Mesendoderm (in vitro differentiated cells): ENCODE data around the gene SIGLEC8.
A peak's percentile ranks its signal among the peaks of the same experiment; 100 is the strongest.
"Not testable (repeated sequence)": the region's sequence is repeated elsewhere in the genome, so short reads cannot be mapped to it uniquely, and the experiment has no call there.

ENCODE experiments used
- DNase-seq: peaks from one replicate; pipeline ENCODE4 v3.0.0; 2013
- H2AK5ac ChIP-seq: 2 replicates; pipeline ENCODE4 v1.6.1; 2013; ENCODE audit warnings: low read length, inconsistent platforms
- H2BK120ac ChIP-seq: 2 replicates; pipeline ENCODE4 v1.6.1; 2013; ENCODE audit warnings: low read depth, mild to moderate bottlenecking, low read length, moderate library complexity, mixed read lengths
- H2BK15ac ChIP-seq: replicated peaks from 2 replicates; pipeline ENCODE4 v1.6.1; 2013; ENCODE audit warnings: low read depth, mild to moderate bottlenecking, moderate library complexity
- H2BK5ac ChIP-seq: 2 replicates; pipeline ENCODE4 v1.6.1; 2013; ENCODE audit warnings: low read length, inconsistent platforms
- H3K18ac ChIP-seq: 2 replicates; pipeline ENCODE4 v1.6.1; 2013; ENCODE audit warnings: mild to moderate bottlenecking, low read length, mixed read lengths
- H3K23ac ChIP-seq: one replicate; pipeline ENCODE4 v1.6.1; 2013; ENCODE audit warnings: low read length
- H3K27ac ChIP-seq: 2 replicates; pipeline ENCODE4 v1.5.1; 2013; ENCODE audit warnings: low read depth, mild to moderate bottlenecking, inconsistent platforms, low read length, moderate library complexity
- H3K27me3 ChIP-seq: 2 replicates; pipeline ENCODE4 v1.6.1; 2013; ENCODE audit warnings: low read length, control low read depth, mild to moderate bottlenecking, inconsistent platforms; ENCODE audit not compliant: insufficient read depth, poor library complexity
- H3K36me3 ChIP-seq: 2 replicates; pipeline ENCODE4 v1.6.1; 2013; ENCODE audit warnings: low read length, inconsistent platforms; ENCODE audit not compliant: control insufficient read depth, insufficient read depth
- H3K4ac ChIP-seq: one replicate; pipeline ENCODE4 v1.6.1; 2013; ENCODE audit warnings: low read depth, mild to moderate bottlenecking, low read length, moderate library complexity
- H3K4me1 ChIP-seq: 2 replicates; pipeline ENCODE4 v1.6.1; 2013; ENCODE audit warnings: low read depth, low read length, inconsistent platforms; ENCODE audit not compliant: control insufficient read depth
- H3K4me2 ChIP-seq: 2 replicates; pipeline ENCODE4 v1.6.1; 2013; ENCODE audit warnings: low read length
- H3K4me3 ChIP-seq: 2 replicates; pipeline ENCODE4 v1.5.1; 2013; ENCODE audit warnings: mild to moderate bottlenecking, low read length
- H3K56ac ChIP-seq: one replicate; pipeline ENCODE4 v1.6.1; 2013; ENCODE audit warnings: low read length
- H3K79me1 ChIP-seq: 2 replicates; pipeline ENCODE4 v1.6.1; 2013; ENCODE audit warnings: low read length, inconsistent platforms
- H3K79me2 ChIP-seq: 2 replicates; pipeline ENCODE4 v1.6.1; 2013; ENCODE audit warnings: mild to moderate bottlenecking, low read length; ENCODE audit not compliant: control insufficient read depth, insufficient read depth
- H3K9ac ChIP-seq: 2 replicates; pipeline ENCODE4 v1.6.1; 2013; ENCODE audit warnings: low read length, inconsistent platforms
- H4K5ac ChIP-seq: one replicate; pipeline ENCODE4 v1.6.1; 2013; ENCODE audit warnings: low read length
- H4K8ac ChIP-seq: one replicate; pipeline ENCODE4 v1.6.1; 2013; ENCODE audit warnings: low read depth, mild to moderate bottlenecking, control low read depth, low read length, moderate library complexity
- WGBS: extraction: QIAGEN DNeasy Blood & Tissue Kit; methylation state at CpG from one replicate; pipeline ENCODE4 v1.1.7; 2013; ENCODE audit warnings: low lambda C conversion rate, missing lambda C conversion rate; ENCODE audit not compliant: insufficient coverage; ENCODE audit errors: extremely low coverage; 5-methylcytosine and 5-hydroxymethylcytosine counted together

The SIGLEC8 gene

GRCh38 chr19:51417107-51417809 lies 41.0 kb downstream of the SIGLEC8 start, which contains the start of gene SIGLEC10:
TSS of gene SIGLEC10 (minus strand) at chr19:51417642. CDS start at chr19:51417581, 61 bp downstream.
- H3K9ac ChIP-seq = no peak within 1 kb of the TSS
- H3K27ac ChIP-seq = no peak within 1 kb of the TSS
- no peak within 1 kb of the TSS for H2BK5ac ChIP-seq
- H3K4ac ChIP-seq = no peak within 1 kb of the TSS
- no peaks in the 10 kb centered on the region for H3K79me2 ChIP-seq
- WGBS = no CpG with 5 or more reads among the region's 21 CpGs
- DNase-seq = no peak
- no peak within 1 kb of the TSS for H3K4me2 ChIP-seq
- no peak within 1 kb of the TSS for H2AK5ac ChIP-seq
- H3K56ac ChIP-seq = no peak within 1 kb of the TSS
- H3K36me3 ChIP-seq = no peaks in the 10 kb centered on the region
- H4K8ac ChIP-seq = no peak within 1 kb of the TSS
- no peaks in the 10 kb centered on the region for H3K4me1 ChIP-seq
- H3K79me1 ChIP-seq = no peaks in the 10 kb centered on the region
- H2BK15ac ChIP-seq = no peak within 1 kb of the TSS
- no peak within 1 kb of the TSS for H2BK120ac ChIP-seq
- H4K5ac ChIP-seq = no peak within 1 kb of the TSS
- no peaks in the 10 kb centered on the region for H3K27me3 ChIP-seq
- H3K18ac ChIP-seq = no peak within 1 kb of the TSS
- H3K23ac ChIP-seq = peak within 1 kb of the TSS; percentile 45
- no peak within 1 kb of the TSS for H3K4me3 ChIP-seq

DNA sequence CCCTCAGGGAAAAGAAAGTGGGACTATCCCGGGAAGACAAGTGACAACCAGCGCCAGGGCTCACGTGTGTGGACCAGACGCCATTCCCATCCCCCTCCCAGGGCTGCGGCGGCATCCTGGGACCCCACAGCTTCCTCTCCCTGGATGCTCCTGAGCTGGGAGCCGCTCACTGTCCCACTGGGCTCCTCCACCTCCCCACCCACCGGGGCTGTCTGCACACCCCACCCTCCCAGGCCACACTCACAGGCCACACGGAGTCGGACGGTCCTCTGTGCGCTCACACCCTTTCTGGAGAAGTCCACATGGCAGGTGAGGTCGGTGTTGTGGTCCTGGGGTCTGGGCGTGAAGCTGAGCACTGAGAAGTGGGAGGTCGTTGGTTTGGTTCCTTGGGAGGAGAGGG lies 41.8 kb downstream of the SIGLEC8 start:
- H3K4ac ChIP-seq, H3K79me1 ChIP-seq, H4K5ac ChIP-seq, H3K4me3 ChIP-seq, H2AK5ac ChIP-seq, H2BK5ac ChIP-seq, H3K18ac ChIP-seq, H4K8ac ChIP-seq, H3K56ac ChIP-seq, DNase-seq, H3K9ac ChIP-seq, H2BK120ac ChIP-seq, H3K27ac ChIP-seq, H3K27me3 ChIP-seq, H3K4me2 ChIP-seq, H3K23ac ChIP-seq, H3K36me3 ChIP-seq, H3K79me2 ChIP-seq, H2BK15ac ChIP-seq, H3K4me1 ChIP-seq: not testable (repeated sequence)
- WGBS = no CpG with 5 or more reads among the region's 15 CpGs

GRCh38 chr19:51415187-51415586 lies 43.1 kb downstream of the SIGLEC8 start:
- no peak overlapping the region for H3K4me3 ChIP-seq
- H3K27me3 ChIP-seq = no peaks in the 10 kb centered on the region
- no peak overlapping the region for H3K27ac ChIP-seq
- no peak overlapping the region for H3K56ac ChIP-seq
- H3K79me2 ChIP-seq = no peaks in the 10 kb centered on the region
- no peak overlapping the region for H3K23ac ChIP-seq
- H4K8ac ChIP-seq = no peak overlapping the region
- WGBS = no CpG with 5 or more reads among the region's 12 CpGs
- H2AK5ac ChIP-seq = no peak overlapping the region
- no peak overlapping the region for H4K5ac ChIP-seq
- H2BK15ac ChIP-seq = no peak overlapping the region
- H3K4me2 ChIP-seq = no peak overlapping the region
- no peaks in the 10 kb centered on the region for H3K36me3 ChIP-seq
- H3K79me1 ChIP-seq = no peaks in the 10 kb centered on the region
- H3K18ac ChIP-seq = no peak overlapping the region
- no peak overlapping the region for H3K9ac ChIP-seq
- no peaks in the 10 kb centered on the region for H3K4me1 ChIP-seq
- no peak for DNase-seq
- no peak overlapping the region for H2BK120ac ChIP-seq
- H3K4ac ChIP-seq = no peak overlapping the region
- H2BK5ac ChIP-seq = no peak overlapping the region

- H3K4me2 ChIP-seq = no peak overlapping the region
- no peak overlapping the region for H3K23ac ChIP-seq
- no peaks in the 10 kb centered on the region for H3K27me3 ChIP-seq
- H3K9ac ChIP-seq = no peak overlapping the region
- H3K79me2 ChIP-seq = no peaks in the 10 kb centered on the region
- no peak overlapping the region for H3K18ac ChIP-seq
- H3K4me1 ChIP-seq = no peaks in the 10 kb centered on the region
- no peaks in the 10 kb centered on the region for H3K79me1 ChIP-seq
- H3K56ac ChIP-seq = no peak overlapping the region
- H4K8ac ChIP-seq = no peak overlapping the region
- H3K36me3 ChIP-seq = no peaks in the 10 kb centered on the region
- no peak overlapping the region for H3K4me3 ChIP-seq
- no peak overlapping the region for H2BK120ac ChIP-seq
- no peak overlapping the region for H4K5ac ChIP-seq
- no peak overlapping the region for H2BK5ac ChIP-seq
- H2BK15ac ChIP-seq = no peak overlapping the region
- no peak overlapping the region for H2AK5ac ChIP-seq
- no CpG with 5 or more reads among the region's 15 CpGs for WGBS
- no peak overlapping the region for H3K27ac ChIP-seq
- no peak overlapping the region for H3K4ac ChIP-seq
- DNase-seq = no peak
Measured at GRCh38 chr19:51410950-51411748, 47.1 kb downstream of the SIGLEC8 start.

DNA sequence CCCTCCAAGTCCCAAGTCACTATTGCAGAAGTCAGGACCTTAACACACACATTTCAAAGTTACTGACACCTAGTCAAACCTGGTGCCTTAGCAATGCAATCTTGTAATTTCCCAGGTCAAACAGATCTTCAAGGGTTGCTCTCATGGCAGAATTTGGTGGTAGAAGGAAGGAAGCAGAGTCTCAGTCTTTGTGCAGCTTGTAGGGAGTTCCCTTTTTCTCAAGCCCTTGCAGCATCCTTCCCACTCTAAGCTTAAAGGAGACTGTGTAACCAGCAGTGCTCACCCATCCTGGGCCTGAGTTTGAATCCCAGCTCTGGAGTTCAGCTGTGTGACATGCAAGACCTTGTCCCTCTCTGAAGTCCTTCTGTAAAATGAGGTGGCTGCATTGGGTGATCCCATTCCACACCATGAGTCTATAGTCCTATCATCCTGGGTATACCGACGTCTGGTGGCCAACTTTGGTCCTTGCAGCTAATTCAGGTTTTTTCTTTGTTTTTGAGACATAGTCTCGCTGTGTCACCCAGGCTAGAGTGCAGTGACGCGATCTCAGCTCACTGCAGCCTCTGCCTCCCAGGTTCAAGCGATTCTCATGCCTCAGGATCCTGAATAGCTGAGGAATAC lies 50.6 kb downstream of the SIGLEC8 start:
- no peak overlapping the region for H2BK15ac ChIP-seq
- H2BK120ac ChIP-seq = no peak overlapping the region
- H4K8ac ChIP-seq = no peak overlapping the region
- no peak overlapping the region for H3K9ac ChIP-seq
- no peaks in the 10 kb centered on the region for H3K36me3 ChIP-seq
- peak; percentile 79 for DNase-seq
- no peak overlapping the region for H3K18ac ChIP-seq
- no peaks in the 10 kb centered on the region for H3K79me2 ChIP-seq
- H3K4me1 ChIP-seq = no peaks in the 10 kb centered on the region
- no peak overlapping the region for H3K4me3 ChIP-seq
- H2BK5ac ChIP-seq = no peak overlapping the region
- H3K56ac ChIP-seq = no peak overlapping the region
- WGBS = no CpG with 5 or more reads among the region's 6 CpGs
- H2AK5ac ChIP-seq = no peak overlapping the region
- H4K5ac ChIP-seq = no peak overlapping the region
- no peak overlapping the region for H3K4me2 ChIP-seq
- no peak overlapping the region for H3K4ac ChIP-seq
- no peaks in the 10 kb centered on the region for H3K27me3 ChIP-seq
- no peaks in the 10 kb centered on the region for H3K79me1 ChIP-seq
- no peak overlapping the region for H3K23ac ChIP-seq
- H3K27ac ChIP-seq = no peak overlapping the region
